RPMI7951 (cell line): ENCODE results near the gene STYXL1. TPM values are rescaled to one million over a fixed set of nuclear protein-coding genes. Genes with fewer than 3 reads are reported as not detected.
A peak's percentile ranks its signal among the peaks of the same experiment; 100 is the strongest.
"Not testable (repeated sequence)": the region's sequence is repeated elsewhere in the genome, so short reads cannot be mapped to it uniquely, and the experiment has no call there.

Experiments used
- DNase-seq: peaks from one replicate; pipeline ENCODE4 v3.0.0-alpha.2; 2012; ENCODE audit warnings: low read depth
- total RNA-seq: library from RNA; depleted of rRNA; stranded (reverse); fragments of >200 nt; shearing (Covaris generic); gene quantifications from 2 replicates; pipeline ENCODE4 v1.2.3, GENCODE V29; 2014

STYXL1 gene
- total RNA-seq, 1 experiment from 2014 or later = 81.9 TPM

DNA sequence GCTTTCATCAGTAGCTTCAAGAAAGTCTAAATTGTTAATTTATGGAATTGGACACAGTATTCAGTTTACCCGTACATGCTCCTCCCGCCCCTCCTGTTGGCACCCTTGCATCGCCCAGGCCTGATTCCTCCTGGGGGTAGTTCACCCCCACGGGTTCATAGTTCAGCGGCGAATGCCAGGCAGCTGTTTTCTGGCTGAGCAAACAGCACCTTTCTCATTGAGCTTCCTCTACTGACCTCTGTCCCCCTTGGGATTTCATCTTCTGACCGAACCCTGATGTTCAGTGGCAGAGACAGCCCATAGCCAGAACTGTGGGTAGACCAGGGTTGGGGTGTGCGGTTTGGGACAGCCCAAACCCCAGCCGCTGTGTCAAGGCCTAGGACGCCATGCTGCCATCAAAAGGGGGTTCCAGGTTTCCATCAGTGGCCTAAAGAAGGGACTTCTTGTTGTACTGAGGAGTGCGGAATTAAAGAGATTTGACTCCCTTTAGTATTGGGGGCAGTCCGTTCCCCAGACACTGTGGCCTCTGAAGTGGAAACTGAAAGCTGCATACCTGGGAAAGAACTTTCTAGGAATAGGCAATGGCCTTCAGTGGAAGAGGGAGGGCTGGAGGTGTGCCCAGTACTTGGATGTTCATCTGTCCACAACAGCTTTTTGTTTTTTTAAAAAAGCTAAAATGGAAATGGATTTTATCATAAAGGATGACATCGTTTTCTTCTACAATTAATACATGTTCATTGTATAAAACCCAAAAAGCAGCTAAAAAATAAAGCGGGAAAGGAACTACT, 19.1 kb upstream of the STYXL1 start:
- DNase-seq = no peak

DNA sequence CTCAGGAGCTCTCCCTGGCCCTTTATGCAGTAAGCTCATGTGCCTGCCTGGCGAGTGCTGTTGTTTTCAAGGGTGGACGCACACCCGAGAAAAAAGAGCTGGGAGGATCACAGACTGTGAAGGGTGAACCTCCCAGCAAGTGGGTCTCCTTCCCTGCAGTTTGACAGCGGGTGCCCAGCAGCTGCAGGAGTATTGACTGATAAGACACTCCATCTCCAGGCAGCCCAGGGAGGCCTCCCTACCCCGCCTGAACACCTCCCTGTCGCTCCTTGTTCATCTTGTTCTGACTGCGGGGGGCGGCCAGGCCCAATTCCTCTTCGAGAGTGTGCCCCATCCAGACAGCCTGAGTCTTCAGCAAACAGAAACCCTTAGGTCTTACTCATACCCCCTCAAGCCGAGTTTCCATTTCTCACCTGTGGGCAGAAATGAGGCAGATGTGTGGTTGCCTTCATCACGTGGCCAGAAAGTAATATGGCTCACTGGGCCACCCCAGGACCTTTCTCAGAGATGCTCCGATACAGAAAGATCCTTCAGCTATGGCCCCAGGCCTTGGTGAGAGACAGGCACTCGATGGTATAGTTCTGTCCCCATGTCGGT, 17.3 kb upstream of the STYXL1 start:
- no peak for DNase-seq

DNA sequence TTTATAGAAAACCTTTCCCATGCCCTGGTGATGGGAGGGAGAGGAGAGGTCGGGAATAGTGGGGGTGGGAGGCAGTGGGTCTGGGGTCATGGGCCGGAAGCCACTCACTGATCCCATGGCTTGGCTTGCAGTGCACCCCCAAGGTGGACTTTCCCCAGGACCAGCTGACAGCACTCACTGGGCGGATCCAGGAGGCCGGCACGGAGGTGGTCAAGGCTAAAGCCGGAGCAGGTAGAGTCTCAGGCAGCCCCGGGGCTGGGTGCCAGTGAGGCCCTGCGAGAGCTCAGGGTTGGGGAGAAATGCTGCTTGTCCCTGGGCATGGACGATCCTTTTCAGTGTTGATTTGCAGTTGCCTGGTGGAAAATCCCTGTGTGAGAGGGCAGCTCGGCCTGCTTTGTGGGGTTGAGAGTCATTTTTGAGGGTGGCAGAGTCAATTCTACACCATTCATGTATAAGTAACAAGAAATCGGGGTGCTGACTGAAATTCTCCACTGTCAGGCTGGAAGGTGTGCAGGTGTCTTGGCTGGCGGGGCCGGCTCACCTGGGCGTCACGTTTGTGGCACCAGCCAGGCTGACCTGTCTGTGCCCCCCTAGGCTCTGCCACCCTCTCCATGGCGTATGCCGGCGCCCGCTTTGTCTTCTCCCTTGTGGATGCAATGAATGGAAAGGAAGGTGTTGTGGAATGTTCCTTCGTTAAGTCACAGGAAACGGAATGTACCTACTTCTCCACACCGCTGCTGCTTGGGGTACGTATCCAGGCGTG, 16.6 kb upstream of the STYXL1 start:
- DNase-seq = no peak

DNA sequence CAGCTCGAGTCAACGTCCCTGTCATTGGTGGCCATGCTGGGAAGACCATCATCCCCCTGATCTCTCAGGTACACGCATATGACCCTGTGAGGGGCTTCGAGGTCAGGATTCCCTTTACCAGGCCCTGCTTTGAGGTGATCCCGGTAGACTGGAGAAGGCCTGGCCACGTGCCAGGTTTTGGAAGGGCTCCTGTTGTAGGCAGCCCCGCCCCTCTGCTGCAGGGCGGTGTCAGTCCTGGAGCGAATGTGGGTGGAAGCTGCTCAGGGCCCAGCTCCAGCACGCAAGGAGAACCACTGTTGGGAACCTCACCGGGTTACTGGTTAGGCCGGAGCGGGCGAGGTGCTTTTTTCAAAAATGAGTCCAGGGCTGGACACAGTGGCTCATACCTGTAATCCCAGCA, 15.7 kb upstream of the STYXL1 start:
- no peak for DNase-seq

DNA sequence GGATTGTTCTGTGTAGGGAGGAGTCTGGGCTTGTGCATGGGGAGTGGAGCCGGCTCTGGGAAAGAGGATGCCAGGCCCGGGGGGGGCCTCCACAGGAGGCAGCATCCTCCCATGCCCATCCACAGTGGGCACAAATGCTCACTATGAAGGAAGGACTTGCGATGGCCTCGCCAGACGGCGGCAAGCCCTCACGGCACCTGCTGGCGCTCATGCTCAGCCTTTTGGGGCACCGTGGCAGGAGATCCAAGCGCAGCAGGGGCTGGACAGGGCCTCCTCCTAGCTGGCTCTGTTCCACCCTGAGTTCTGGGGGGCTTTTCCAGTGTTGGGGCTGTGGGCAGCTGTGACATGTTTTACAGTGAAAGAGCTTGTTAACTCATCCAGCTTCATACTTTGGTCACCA, 15.3 kb upstream of the STYXL1 start:
- no peak for DNase-seq

DNA sequence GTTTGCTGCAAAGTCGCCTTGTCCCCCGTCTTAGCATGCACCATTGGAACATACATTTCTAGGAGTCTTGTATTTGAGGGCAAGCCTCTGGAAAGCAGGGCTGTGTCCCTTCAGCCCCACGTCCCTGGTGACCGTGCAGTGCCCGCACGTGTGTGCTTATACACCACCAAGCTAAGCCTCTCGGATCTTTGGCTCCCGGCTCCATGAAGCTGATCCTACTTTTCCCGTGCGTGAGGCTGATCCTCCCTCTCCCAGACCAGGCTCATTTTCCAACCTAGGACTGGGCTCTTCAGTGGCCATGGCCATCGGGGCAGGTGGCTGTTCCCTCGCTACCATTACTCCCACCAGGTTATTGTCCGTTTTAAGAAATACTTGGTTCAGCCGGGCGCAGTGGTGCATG, 14.5 kb upstream of the STYXL1 start:
- DNase-seq = no peak

DNA sequence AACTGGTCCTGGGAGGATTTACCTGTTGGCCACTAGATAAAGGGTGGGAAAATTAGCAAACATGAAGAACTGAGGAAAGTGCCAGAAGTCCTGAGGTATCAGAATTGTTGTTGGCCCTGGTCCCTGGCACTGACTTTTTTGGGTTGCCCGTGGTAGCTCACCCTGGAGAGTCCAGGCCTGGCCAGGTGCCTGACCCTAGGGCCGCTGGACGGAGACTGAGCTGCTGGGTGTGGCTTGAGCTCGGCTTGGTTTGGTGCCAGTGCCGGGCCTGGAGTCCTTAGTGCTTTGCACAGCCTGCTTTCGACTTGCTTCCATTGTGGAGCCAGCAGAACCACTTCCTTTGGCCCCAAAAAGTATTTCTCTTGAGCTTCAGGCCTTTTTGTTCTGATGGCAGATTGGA, 13.0 kb upstream of the STYXL1 start:
- no peak for DNase-seq

DNA sequence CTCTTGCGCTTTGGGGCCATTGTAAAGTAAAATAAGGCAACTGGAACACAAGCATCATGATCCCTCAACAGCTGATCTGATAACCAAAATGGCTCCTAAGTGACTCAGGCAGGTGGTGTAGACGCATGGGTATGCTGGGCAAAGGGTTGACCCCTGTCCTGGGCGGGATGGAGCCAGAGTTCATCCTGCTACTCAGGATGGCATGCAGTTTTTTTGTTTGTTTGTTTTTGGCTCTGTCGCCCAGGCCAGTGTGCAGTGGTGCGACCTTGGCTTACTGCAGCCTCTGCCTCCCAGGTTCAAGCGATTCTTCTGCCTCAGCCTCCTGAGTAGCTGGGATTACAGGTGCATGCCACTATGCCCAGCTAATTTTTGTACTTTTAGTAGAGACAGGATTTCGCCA, 10.9 kb upstream of the STYXL1 start:
- DNase-seq = not testable (repeated sequence)

DNA sequence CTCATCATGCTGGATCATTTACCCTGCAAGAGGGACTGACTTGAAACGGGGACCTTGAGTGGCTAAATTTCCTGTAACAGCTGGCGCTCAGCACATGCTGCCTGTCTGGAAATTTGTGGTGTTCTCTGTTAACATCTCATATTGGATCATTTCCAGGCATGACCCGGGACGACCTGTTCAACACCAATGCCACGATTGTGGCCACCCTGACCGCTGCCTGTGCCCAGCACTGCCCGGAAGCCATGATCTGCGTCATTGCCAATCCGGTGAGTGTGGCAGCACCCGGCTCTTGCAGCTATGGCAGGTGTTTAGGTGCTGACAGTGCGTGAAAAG, 10.0 kb upstream of the STYXL1 start:
- no peak for DNase-seq

DNA sequence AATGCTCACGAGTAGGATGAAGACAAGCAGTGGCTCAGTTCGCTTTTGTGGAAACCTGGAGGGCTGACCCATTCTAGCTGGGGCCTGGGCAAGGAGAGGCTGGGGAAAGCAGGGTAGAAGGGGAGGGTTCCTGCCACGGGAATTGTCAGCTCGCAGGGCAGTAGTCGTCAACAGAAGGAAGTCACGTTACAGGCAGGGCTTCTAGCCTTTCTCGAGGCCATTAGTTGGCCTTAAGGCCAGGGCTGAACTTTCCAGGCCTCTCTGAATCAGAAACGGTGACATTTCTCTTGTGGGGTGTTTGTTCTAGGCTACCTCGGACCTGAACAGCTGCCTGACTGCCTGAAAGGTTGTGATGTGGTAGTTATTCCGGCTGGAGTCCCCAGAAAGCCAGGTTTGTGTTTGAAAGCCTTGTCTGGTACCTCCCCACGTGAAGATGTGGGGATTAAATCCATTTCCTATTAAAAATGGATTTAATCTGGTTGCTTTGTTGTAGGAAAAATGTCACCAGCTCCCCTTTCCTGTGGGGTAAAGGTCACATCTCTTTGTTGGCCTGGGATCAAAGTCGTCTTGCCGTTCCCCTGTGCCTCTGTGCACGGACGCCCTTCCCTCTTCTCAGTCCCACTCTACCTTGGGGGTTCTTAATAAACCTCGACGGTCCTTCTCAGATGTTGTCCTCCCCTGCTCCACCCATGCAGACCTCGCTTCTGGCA, 9.5 kb upstream of the STYXL1 start:
- no peak for DNase-seq

DNA sequence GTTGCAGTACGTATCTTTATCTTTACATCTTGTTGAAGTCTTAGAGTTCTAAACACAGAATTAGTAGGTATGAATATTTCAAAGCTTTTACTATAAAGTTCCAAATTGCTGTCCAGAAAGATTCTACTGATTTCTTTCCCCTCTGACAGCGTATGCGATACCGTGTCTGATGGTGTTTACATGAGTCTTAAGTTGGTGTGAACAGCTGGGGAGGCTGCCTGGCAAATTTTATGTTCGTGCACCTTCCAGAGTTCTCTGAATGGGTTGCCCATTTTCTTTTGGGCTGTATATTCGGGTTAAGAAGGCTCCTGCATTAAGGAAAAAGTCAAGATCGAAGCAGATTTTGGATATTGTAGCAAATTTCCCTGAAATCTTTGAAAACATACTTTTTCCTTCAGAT, 8.4 kb upstream of the STYXL1 start:
- DNase-seq = no peak

DNA sequence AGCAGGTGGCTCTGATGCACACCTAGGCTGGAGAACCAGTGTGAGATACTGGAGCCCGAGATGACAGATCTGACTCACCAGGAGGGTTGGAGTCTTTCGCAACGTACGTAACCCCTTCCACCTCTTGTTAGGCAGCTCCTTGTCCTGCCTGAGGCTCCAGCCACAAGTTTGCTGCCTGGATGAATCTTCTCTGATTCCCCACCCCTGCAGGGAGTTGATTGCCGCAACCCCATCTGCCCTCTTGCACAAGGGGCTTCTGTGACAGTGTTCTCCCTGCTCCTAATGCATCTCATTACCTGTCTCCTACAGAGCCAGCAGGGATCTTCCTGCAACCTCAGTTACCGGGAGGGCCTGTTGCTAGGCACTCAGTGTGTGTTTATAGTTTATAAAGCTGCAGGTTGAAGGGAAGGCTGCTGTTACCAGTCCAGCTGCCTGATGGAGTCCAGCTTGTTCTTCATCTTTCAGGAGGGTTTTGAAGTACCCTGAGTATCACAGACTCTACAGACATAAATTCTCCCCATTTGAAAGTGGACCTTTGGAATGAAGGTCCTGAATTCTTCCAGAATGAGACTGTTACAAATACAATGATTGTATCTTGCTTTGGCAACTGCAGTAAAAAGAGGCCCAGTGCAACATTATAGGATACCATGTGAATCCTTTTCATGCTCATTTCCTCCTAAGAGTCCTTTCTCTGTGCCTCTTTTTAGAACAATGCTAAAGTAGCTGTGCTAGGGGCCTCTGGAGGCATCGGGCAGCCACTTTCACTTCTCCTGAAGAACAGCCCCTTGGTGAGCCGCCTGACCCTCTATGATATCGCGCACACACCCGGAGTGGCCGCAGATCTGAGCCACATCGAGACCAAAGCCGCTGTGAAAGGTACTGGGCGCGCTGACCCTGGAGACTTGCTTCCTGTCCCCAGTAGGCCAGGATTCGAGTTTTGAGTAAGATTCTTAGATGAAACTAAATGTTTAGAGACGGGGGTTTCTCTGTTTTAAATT, 6.6 kb upstream of the STYXL1 start:
- DNase-seq = peak; percentile 71

DNA sequence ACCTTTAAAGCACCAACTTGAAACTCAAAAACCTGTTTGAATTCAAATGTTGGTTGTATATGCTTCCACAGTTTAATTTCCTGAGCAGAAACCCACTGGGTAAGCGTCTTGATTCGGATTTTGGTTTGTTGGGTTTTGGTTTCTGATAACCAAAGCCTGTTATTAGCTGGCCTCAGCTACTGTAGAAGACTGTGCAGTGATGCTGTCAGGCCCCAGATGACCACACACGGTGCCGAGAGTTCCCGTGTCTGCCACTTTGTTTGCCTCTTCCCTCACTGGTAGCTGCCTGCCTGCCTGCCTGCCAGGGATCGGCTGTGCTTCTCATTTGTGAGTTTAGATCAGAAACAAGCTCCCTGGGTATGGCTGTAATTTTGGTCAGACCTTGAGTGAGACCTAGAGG, 5.7 kb upstream of the STYXL1 start:
- no peak for DNase-seq

DNA sequence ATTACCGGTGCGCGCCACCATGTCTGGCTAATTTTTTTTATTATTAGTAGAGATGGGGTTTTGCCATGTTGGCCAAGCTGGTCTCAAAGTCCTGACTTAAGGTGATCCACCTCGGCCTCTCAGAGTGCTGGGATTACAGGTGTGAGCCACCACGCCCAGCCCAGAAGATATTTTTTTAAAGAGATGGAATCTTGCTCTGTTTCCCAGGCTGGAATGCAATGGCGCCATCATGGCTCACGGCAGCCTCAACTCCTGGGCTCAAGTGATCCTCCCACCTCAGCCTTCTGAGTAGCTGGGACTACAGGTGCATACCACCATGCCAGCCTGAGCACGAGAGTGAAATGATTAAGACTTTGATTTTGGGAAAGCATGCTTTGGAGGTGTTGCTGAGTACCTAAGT, 4.9 kb upstream of the STYXL1 start:
- DNase-seq = not testable (repeated sequence)

DNA sequence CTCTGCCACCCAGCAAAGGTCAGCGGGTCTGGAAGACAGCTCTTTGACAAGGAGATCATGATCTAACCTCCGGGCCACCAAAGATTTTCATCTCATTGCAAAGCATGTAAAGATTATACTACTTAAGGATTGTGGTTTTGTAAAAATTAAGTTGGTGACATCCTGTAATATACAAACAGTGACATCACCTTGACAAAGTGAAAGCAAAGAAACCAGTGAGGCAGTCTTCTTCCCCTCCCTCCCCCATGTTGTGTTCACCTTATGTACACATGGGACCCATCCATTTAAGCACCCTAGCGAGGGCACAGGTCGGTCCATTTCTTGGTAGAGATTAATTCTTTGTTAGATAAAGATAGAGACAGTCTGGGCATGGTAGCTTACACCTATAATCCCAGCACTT, 4.0 kb upstream of the STYXL1 start:
- DNase-seq = no peak

DNA sequence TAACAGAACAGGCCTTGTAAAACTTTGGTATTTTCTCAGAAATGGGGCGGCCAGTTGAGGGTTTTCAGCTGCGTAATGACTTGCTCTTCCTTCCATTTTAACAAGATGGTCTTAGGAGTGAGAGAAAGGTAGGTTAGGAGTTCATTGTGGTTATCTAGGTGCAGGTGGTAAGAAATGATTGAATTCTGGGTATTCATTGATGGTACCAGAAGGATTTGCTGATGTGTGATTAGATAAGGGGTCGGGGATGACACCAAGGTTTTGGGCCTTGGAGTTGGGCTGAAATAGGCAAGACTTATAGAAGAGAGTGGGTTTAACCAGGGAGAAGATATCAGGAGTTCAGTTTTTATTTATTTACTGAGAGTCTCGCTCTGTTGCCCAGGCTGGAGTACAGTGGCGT, 2.7 kb upstream of the STYXL1 start:
- DNase-seq = no peak

DNA sequence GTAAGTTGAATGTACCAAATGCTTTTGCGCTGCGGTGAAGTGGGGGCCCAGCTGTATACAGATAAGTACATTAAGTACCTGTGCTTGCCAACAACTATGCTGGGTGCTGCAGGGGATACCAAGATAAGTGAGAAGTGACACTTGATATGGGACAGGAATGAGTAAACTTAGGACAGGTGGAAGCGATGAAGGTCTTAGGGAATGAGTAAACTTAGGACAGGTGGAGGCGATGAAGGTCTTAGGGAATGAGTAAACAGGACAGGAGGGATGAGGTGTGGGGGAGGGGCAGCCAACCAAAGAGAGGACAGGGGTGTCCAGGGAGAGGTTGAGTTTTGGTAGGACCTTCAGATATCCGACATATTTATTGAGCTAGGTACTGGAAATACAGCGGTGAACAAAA, 1.5 kb upstream of the STYXL1 start:
- DNase-seq = no peak

DNA sequence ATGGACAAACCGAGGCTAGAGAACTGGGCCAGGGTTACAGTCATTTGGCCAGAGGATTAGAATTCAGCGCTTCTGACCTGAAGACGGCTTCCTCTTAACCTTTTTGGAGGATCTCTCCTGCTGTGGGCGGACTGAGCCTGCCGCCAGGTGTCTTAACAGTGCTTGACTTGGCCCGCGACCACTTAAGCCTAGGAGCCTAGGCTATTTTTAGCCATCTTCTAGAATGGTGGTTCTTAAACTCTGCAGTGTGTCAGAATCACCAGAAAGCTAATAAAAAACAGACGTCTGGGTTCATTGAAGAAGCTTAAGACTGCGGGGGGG, 828 bp upstream of the STYXL1 start:
- DNase-seq = no peak

DNA sequence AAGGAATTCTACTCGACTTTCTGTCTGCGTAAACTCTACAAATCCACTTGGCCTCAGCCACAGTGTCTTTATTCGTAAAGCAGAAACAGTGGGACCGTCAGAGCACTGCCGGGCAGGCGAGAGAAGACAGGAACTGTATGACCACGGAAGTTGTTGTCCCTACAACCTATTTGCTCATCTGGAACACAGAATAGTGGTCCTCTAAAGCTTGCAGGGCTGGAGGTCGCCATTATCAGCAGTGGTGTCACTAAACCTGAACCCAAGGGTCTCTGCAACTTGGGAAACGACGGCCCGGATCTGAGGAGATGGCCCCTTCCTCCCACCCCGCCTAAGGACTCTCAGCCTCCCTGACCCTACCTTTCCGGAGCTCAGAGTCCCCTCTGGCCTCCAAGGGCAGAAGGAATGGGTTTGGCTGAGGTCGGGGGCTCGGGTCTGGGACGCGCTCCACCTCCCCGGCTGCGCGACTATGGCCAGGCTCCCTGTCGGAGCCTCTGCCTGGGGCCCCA, 442 bp downstream of the STYXL1 start:
- DNase-seq = no peak

DNA sequence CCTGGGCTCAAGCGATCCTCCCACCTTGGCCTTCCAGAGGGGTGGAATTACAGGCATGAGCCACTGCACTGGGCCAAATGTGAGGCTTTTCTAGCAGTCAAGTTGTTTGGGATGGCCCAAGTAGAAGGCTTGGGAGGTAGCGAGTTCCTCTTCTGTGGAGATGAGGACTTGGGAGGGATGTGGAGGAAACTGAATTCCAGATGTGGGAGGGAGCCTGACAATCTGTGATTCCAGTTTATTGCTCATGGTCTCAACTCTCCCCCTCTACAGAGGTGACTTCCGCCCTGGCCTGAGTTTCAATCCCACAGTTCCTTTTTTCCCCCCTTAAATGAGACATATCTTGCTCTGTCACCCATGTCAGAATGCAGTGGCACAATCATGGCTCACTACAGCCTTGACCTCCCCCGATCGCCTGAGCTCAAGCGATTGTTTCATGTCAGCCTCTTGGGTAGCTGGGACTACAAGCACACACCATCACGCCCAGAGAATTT, 3.4 kb downstream of the STYXL1 start:
- no peak for DNase-seq

DNA sequence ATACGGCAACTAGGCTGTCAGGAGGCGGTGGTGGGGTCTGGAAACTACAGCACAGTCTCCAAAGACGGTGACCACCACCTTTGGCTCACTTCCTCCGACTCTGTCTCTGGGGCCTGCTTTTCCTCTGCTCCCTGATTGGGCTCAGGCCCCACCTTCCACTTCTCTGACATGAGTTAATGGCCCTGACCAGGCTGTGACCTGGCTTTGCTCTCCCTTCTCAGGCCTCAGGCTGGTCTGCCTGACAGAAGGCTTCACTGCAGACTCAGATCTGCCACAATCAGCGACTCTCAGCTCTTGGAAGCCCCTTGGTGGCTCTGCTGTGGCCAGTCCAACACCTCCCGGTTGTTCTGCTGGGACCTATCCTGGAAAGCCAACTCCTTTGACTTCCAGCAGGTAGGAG, 7.7 kb downstream of the STYXL1 start:
- no peak for DNase-seq
